Measurements from ENCODE around the gene GPR37L1.

DNA sequence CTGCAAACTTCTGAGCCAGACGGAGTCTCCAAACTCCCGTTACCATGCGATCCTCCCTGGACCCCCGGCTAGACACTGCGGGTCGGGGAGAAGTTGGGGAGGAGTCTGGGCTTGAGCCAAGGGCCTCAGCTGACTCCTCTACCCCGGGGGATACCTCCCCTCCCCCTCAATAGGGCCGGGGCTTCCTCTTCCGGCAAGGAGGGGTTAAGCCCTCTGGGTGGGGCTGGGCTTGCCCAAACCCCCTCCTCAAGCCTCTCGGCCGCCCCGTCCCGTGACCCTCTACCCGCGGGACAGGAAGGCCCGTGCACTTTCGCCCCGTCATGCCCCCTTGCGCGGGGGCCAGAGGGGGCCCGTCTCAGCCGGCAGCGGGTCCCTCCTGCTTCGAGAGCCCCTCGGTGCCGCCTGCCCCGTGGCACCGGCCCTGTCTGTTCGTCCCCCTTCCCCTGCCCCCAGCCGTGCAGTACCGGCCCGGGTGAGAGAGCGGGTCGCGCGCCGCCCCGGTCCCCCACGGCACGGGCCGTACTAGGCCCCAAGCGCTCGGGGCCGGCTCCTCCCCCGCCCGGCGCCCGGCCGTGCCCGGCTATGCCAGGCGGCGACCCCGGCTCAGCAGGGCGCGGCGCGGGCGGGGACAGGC is 21.2 kb downstream of the GPR37L1 start:
- TF ChIP-seq CTCF (conservative IDR thresholded peaks at IDR 0.05; ENCODE audit: low read length) = no peak
- TF ChIP-seq EZH2phosphoT487 (IDR thresholded peaks at IDR 0.05; ENCODE audit: borderline replicate concordance, low read depth, low read length) = no peak

Data from OCI-LY7 (cell line).